HG02642 (cell line): Measurements from ENCODE around the gene RFXANK.
A peak's percentile ranks its signal among the peaks of the same experiment; 100 is the strongest.
"Not testable (repeated sequence)": the region's sequence is repeated elsewhere in the genome, so short reads cannot be mapped to it uniquely, and the experiment has no call there.

Source experiments
- ATAC-seq: cut with Tn5 transposase; IDR thresholded peaks from one replicate; pipeline ENCODE4 v1.9.1; 2021; ENCODE audit warnings: mild to moderate bottlenecking; ENCODE audit not compliant: unreplicated experiment, poor library complexity

Gene RFXANK

GRCh38 chr19:19169236-19170052, 22.6 kb upstream of the RFXANK start:
- ATAC-seq, result no peak

GRCh38 chr19:19170053-19170872, 21.8 kb upstream of the RFXANK start, which contains the start of gene MEF2B:
MEF2B (minus strand) TSS chr19:19170263; CDS start chr19:19150735, 19,528 bp downstream.
- ATAC-seq, result peak; percentile 92

- no peak for ATAC-seq
Measured at GRCh38 chr19:19170873-19171672, 21.0 kb upstream of the RFXANK start.

- ATAC-seq, result no peak
Measured at GRCh38 chr19:19171821-19172532, 20.1 kb upstream of the RFXANK start.

GRCh38 chr19:19173243-19173642, 18.8 kb upstream of the RFXANK start:
- not testable (repeated sequence) for ATAC-seq

- no peak for ATAC-seq
Measured at GRCh38 chr19:19176950-19177349, 15.1 kb upstream of the RFXANK start.

- ATAC-seq, result no peak
Measured at GRCh38 chr19:19179548-19180441, 12.3 kb upstream of the RFXANK start.

GRCh38 chr19:19181488-19181998, 10.5 kb upstream of the RFXANK start:
- ATAC-seq, result no peak

- no peak for ATAC-seq
Measured at GRCh38 chr19:19185853-19186740, 6.0 kb upstream of the RFXANK start.

- ATAC-seq, result no peak
Measured at GRCh38 chr19:19186742-19187141, 5.3 kb upstream of the RFXANK start.

GRCh38 chr19:19191768-19192077, 335 bp upstream of the RFXANK start:
- ATAC-seq, result no peak

GRCh38 chr19:19192910-19193423, 909 bp downstream of the RFXANK start:
- no peak for ATAC-seq

- no peak for ATAC-seq
Measured at GRCh38 chr19:19193926-19194325, 1.9 kb downstream of the RFXANK start.

GRCh38 chr19:19201697-19202630, 9.9 kb downstream of the RFXANK start:
- ATAC-seq, result no peak

- ATAC-seq, result peak; percentile 15
Measured at GRCh38 chr19:19202707-19203011, 10.6 kb downstream of the RFXANK start.

- ATAC-seq, result peak; percentile 82
Measured at GRCh38 chr19:19203012-19203856, 11.2 kb downstream of the RFXANK start, which contains the start of gene NR2C2AP. NR2C2AP (minus strand) TSS chr19:19203414; CDS start chr19:19203060, 354 bp downstream.
